Measurements from ENCODE around the gene PIP4K2B.
A peak's percentile ranks its signal among the peaks of the same experiment; 100 is the strongest.
"Not testable (repeated sequence)": the region's sequence is repeated elsewhere in the genome, so short reads cannot be mapped to it uniquely, and the experiment has no call there.

The PIP4K2B gene

DNA sequence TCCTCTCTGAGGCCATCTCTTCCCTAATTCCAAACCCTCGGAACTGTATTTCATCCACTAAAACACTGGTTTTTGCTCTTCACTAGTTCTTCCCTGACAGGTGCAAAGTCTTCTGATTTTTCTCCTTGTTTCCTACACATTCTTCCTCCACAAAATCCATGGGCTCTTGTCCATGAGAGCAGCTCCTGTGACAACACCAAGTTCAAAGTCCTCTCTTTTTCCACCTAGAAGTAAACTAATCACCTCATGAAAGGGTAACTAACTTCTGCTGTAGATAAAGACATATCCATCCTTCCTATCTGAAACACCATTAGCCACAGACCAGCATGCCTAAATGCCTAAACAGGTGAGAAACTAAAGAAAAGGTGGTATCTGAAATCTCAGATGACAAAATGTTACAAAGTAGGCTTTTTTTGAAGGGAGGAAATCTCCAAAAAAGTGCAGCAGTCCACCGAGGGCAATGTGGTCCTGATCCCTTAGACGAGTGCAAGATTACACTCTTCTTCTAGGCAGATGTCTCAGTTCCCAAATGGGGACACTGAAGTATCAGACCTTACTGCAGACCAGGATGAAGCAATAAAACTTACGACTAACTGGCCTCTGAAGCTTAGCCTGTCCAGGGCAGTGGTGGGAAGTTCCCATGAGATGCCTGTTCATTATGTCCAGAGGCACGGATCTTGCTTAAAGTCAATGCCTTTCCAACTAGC is 2.8 kb downstream of the PIP4K2B start:
- H3K4me3 ChIP-seq (ENCODE audit: low read length) = no peak overlapping the region
- H3K27me3 ChIP-seq (ENCODE audit: control insufficient read depth, insufficient read depth, low read length) = no peaks in the 10 kb centered on the region
- H3K4me1 ChIP-seq (ENCODE audit: control insufficient read depth, insufficient read depth, low read length) = peaks cover 16% of the 10 kb centered on the region
- no peaks in the 10 kb centered on the region for H3K9me3 ChIP-seq (ENCODE audit: control insufficient read depth, low read length)
- peaks cover under 1% of the 10 kb centered on the region for H3K36me3 ChIP-seq (ENCODE audit: control insufficient read depth, insufficient read depth, low read length)
- no peak overlapping the region for H3K9ac ChIP-seq (ENCODE audit: low read length)

DNA sequence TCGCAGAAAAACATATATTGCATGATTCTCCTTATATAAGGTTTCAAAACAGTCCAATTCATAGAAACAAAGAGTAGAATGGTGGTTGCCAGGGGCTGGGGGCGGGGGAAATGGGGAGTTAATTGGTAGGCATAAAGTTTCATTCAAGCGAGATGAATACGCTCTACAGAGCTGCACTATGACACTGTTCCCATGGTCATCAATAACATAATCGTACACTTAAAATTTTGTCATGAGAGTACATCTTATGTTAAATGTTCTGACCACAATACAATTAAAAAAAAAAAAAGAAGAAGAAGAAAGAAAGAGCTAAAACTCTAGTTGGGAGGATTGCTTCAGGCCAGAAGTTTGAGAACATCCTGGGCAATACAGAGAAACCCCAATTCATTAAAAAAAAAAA is 5.1 kb downstream of the PIP4K2B start:
- Histone ChIP-seq H3K9me3 (ENCODE audit: control insufficient read depth, low read length) (no peaks in the 10 kb centered on the region), H3K27me3 (ENCODE audit: control insufficient read depth, insufficient read depth, low read length) (no peaks in the 10 kb centered on the region), H3K9ac (ENCODE audit: low read length) (no peak overlapping the region), H3K4me3 (ENCODE audit: low read length) (no peak overlapping the region), H3K36me3 (ENCODE audit: control insufficient read depth, insufficient read depth, low read length) (no peaks in the 10 kb centered on the region), H3K4me1 (ENCODE audit: control insufficient read depth, insufficient read depth, low read length) (peaks cover 16% of the 10 kb centered on the region)

DNA sequence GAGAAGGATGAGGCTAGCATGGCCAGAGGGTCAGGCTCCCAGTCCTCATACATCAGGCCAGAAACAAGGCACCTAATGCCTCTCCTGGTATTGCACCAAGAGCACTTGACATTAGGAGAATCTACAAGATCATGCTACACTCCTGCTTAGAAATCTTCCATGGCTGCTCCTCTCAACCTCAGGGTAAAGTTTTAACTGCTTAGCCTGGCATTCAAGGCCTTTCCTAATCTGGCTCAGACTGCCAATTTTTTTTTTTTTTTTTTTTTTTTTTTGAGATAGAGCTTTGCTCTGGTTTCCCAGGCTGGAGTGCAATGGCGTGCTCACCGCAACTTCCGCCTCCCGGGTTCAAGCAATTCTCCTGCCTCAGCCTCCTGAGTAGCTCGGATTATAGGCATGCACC is 8.2 kb downstream of the PIP4K2B start:
- H3K4me1 ChIP-seq (ENCODE audit: control insufficient read depth, insufficient read depth, low read length) = no peaks in the 10 kb centered on the region
- no peaks in the 10 kb centered on the region for H3K36me3 ChIP-seq (ENCODE audit: control insufficient read depth, insufficient read depth, low read length)
- H3K9ac ChIP-seq (ENCODE audit: low read length) = no peak overlapping the region
- H3K27me3 ChIP-seq (ENCODE audit: control insufficient read depth, insufficient read depth, low read length) = no peaks in the 10 kb centered on the region
- H3K4me3 ChIP-seq (ENCODE audit: low read length) = no peak overlapping the region
- no peaks in the 10 kb centered on the region for H3K9me3 ChIP-seq (ENCODE audit: control insufficient read depth, low read length)

DNA sequence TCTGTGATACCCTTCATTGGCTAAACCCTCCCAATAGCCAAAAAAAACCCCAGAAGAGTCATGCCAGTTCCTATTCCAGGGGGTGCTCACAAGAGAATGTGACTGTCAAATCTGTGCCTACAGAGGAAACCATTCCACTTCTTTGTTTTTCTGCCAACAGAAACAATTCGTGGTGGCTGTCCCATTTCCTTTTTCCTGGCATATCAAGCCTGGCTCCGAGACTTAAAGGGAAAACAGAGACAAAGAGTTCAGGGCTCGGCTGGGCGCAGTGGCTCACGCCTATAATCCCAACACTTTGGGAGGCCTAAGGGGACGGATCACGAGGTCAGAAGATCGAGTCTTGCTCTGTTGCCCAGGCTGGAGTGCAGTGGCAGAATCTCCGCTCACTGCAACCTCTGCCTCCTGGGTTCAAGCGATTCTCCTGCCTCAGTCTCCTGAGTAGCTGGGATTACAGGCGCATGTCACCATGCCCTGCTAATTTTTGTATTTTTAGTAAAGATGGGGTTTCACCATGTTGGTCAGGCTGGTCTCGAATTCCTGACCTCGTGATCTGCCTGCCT is 9.1 kb downstream of the PIP4K2B start:
- H3K4me3 ChIP-seq (ENCODE audit: low read length); H3K9me3 ChIP-seq (ENCODE audit: control insufficient read depth, low read length); H3K4me1 ChIP-seq (ENCODE audit: control insufficient read depth, insufficient read depth, low read length); H3K27me3 ChIP-seq (ENCODE audit: control insufficient read depth, insufficient read depth, low read length); H3K36me3 ChIP-seq (ENCODE audit: control insufficient read depth, insufficient read depth, low read length); H3K9ac ChIP-seq (ENCODE audit: low read length): not testable (repeated sequence)

DNA sequence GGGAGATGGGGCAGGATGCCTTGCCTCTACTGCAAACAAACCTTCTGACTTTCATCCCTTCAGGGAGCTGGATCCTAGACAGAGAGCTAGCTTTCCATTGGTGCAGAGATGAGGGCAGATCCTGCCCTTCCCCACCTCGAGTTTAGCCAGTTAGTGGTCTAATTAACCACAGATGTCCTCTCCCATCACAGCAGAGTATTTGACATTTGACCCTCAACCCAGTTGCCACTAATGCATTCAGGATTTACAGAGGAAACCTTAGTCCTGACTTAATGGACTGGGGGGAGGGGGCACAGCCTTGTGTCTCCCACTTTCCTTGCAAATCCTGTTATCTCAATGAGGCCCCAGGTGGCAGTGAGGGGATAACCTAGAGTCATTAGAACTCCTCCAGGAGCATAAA is 10.2 kb downstream of the PIP4K2B start:
- H3K4me3 ChIP-seq (ENCODE audit: low read length) = no peak overlapping the region
- H3K36me3 ChIP-seq (ENCODE audit: control insufficient read depth, insufficient read depth, low read length) = peaks cover 4% of the 10 kb centered on the region
- H3K4me1 ChIP-seq (ENCODE audit: control insufficient read depth, insufficient read depth, low read length) = no peaks in the 10 kb centered on the region
- no peaks in the 10 kb centered on the region for H3K9me3 ChIP-seq (ENCODE audit: control insufficient read depth, low read length)
- no peaks in the 10 kb centered on the region for H3K27me3 ChIP-seq (ENCODE audit: control insufficient read depth, insufficient read depth, low read length)
- H3K9ac ChIP-seq (ENCODE audit: low read length) = no peak overlapping the region

DNA sequence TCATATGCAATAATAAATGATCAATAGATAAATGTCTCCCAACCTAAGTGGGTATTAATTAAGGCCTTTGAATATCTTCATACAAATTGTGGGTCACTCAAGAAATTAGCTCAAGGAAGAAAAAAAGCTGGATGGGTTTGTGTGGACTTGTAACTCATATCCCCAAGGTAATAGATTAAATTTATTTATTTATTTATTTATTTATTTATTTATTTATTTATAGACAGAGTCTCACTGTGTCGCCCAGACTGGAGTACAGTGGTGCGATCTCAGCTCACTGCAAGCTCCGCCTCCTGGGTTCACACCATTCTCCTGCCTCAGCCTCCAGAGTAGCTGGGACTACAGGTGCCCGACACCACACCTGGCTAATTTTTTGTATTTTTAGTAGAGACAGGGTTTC is 11.4 kb downstream of the PIP4K2B start:
- not testable (repeated sequence) for H3K4me1 ChIP-seq (ENCODE audit: control insufficient read depth, insufficient read depth, low read length); H3K4me3 ChIP-seq (ENCODE audit: low read length); H3K36me3 ChIP-seq (ENCODE audit: control insufficient read depth, insufficient read depth, low read length); H3K27me3 ChIP-seq (ENCODE audit: control insufficient read depth, insufficient read depth, low read length); H3K9ac ChIP-seq (ENCODE audit: low read length); H3K9me3 ChIP-seq (ENCODE audit: control insufficient read depth, low read length)

DNA sequence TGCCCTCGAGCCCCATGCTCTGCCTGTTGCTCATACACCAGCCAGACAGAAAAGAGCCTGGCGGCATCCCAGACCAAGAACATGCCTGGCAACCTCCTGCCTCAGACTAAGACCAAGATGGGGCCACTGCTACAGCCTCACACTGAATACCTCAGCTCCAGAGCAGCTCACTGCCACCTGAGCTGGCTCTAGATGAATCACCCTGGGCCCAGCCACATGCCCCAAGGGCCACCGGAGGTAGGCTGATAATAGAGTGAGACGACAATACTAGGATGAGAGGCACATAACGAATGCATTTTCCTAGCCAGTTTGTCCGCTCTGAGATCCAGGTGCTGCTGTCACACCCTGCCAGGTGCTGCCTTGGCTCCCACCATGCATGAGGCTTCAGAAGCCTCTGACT is 13.0 kb downstream of the PIP4K2B start:
- H3K9me3 ChIP-seq (ENCODE audit: control insufficient read depth, low read length) = no peaks in the 10 kb centered on the region
- no peak overlapping the region for H3K4me3 ChIP-seq (ENCODE audit: low read length)
- no peaks in the 10 kb centered on the region for H3K4me1 ChIP-seq (ENCODE audit: control insufficient read depth, insufficient read depth, low read length)
- H3K27me3 ChIP-seq (ENCODE audit: control insufficient read depth, insufficient read depth, low read length) = no peaks in the 10 kb centered on the region
- no peak overlapping the region for H3K9ac ChIP-seq (ENCODE audit: low read length)
- H3K36me3 ChIP-seq (ENCODE audit: control insufficient read depth, insufficient read depth, low read length) = peaks cover 14% of the 10 kb centered on the region

DNA sequence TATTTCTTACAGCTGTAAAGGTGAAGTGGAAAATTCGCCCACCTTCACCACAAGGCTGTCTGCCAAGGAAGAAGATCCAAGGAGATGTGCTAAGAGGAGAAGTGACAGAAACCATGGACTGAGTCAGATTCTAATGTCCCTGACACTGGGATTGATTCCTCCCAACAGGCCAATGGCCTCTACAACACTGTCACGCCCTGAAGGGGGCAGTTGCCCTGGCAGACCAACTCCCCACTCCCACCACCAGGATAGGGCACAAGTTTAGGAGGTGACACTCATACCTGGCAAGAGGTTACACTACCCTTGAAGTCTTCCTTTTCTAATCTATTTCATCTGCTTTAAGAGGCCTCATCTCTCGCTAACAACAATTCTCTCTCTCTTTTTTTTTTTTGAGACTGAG is 16.1 kb downstream of the PIP4K2B start:
- Histone ChIP-seq H3K4me3 (ENCODE audit: low read length) (no peak overlapping the region), H3K36me3 (ENCODE audit: control insufficient read depth, insufficient read depth, low read length) (peaks cover 40% of the 10 kb centered on the region), H3K27me3 (ENCODE audit: control insufficient read depth, insufficient read depth, low read length) (no peaks in the 10 kb centered on the region), H3K9ac (ENCODE audit: low read length) (no peak overlapping the region), H3K4me1 (ENCODE audit: control insufficient read depth, insufficient read depth, low read length) (no peaks in the 10 kb centered on the region), H3K9me3 (ENCODE audit: control insufficient read depth, low read length) (no peaks in the 10 kb centered on the region)

DNA sequence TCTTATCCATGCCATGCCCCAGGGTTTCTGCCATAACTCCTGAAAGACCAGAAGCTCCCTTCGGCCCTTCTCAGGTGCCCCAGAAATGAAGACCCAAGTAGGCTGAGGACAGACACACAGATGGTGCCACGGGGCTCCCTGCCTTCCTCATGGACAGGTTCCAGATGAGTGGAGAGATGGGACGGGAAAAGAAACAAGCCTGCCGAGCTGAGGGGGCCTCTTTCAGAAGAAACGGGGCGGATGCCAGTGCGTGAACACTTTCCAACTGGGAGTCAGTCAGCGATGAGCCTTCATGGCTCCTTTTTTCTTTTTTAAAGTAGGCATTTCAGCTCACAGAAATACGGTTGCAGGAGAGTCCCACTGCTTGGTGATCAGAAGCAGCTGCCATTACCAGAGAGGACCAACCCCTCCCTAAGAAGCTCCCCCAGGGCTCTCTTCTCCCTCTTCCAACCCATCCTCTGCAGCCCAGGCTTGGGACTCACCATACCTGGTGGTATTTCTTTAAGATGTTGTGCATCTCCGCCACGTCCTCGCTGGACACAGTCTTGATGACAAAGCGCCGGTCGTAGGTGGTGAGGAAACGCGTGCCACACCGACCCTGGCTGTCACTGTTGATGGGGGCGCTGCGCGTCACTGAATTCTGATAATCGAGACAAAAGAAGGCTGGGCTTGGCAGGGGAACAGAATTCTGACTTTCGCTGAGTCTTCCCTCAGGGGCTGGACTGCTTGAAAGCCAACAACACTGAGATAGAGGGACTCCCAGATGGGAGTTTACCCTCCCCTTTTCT is 19.2 kb downstream of the PIP4K2B start:
- Histone ChIP-seq H3K36me3 (ENCODE audit: control insufficient read depth, insufficient read depth, low read length) (peaks cover 36% of the 10 kb centered on the region), H3K4me1 (ENCODE audit: control insufficient read depth, insufficient read depth, low read length) (no peaks in the 10 kb centered on the region), H3K9ac (ENCODE audit: low read length) (no peak overlapping the region), H3K4me3 (ENCODE audit: low read length) (no peak overlapping the region), H3K9me3 (ENCODE audit: control insufficient read depth, low read length) (no peaks in the 10 kb centered on the region), H3K27me3 (ENCODE audit: control insufficient read depth, insufficient read depth, low read length) (no peaks in the 10 kb centered on the region)

DNA sequence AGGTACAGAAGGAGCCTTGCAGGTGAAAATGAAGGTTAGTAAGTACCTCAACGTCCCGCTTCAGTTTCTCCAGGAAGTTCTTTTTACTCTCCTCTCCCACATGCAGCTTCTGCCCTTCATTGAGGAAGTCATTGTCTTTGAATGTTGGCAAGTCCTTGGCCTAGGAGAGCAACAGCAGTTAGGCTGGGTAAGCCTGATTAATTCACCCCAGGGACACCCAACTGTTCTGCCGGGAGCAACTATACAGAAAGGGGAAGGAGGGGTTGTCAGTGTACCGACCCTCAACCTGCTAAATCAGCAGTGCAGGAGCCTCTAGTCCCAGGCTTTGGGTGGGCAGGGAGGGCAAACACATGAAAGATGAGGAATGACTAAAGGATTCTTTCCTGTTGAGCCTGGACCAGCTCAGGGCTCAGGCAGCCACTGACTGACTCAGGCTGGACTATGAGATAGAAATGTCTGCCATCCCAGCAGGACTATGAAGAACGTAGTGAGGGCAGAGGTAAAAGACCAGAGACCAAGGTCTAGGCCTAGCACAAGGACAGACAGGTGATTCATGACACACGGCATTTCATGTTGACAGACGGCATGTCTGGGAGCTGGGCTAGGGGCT is 21.6 kb downstream of the PIP4K2B start:
- no peak overlapping the region for H3K4me3 ChIP-seq (ENCODE audit: low read length)
- peaks cover 33% of the 10 kb centered on the region for H3K36me3 ChIP-seq (ENCODE audit: control insufficient read depth, insufficient read depth, low read length)
- no peaks in the 10 kb centered on the region for H3K9me3 ChIP-seq (ENCODE audit: control insufficient read depth, low read length)

DNA sequence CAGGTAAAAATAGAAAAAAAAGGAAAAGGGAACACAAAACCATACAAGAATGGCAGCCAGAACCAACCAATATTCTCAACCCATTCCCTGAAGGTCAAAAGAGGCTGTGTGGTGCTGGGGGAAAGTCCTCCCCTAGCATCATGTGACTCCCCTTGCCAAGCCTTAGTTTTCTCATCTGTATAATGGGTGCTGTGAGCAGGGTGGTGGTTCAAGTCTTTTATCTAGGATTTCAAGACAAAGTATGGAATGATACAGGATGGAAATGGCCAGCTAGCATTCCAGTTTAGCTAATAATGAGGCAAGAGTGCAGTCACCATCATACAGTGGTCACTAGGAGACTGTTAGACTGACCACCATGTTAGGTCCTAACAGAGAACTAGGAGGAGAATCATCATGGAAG is 26.1 kb downstream of the PIP4K2B start:
- H3K36me3 ChIP-seq (ENCODE audit: control insufficient read depth, insufficient read depth, low read length) = peaks cover 7% of the 10 kb centered on the region
- no peak overlapping the region for H3K9ac ChIP-seq (ENCODE audit: low read length)
- no peaks in the 10 kb centered on the region for H3K9me3 ChIP-seq (ENCODE audit: control insufficient read depth, low read length)
- H3K27me3 ChIP-seq (ENCODE audit: control insufficient read depth, insufficient read depth, low read length) = no peaks in the 10 kb centered on the region
- H3K4me3 ChIP-seq (ENCODE audit: low read length) = no peak overlapping the region
- H3K4me1 ChIP-seq (ENCODE audit: control insufficient read depth, insufficient read depth, low read length) = no peaks in the 10 kb centered on the region

More for the DNA sequence above, 21.6 kb downstream of the PIP4K2B start:
- H3K27me3 ChIP-seq (ENCODE audit: control insufficient read depth, insufficient read depth, low read length) = no peaks in the 10 kb centered on the region
- no peak overlapping the region for H3K9ac ChIP-seq (ENCODE audit: low read length)
- H3K4me1 ChIP-seq (ENCODE audit: control insufficient read depth, insufficient read depth, low read length) = no peaks in the 10 kb centered on the region

DNA sequence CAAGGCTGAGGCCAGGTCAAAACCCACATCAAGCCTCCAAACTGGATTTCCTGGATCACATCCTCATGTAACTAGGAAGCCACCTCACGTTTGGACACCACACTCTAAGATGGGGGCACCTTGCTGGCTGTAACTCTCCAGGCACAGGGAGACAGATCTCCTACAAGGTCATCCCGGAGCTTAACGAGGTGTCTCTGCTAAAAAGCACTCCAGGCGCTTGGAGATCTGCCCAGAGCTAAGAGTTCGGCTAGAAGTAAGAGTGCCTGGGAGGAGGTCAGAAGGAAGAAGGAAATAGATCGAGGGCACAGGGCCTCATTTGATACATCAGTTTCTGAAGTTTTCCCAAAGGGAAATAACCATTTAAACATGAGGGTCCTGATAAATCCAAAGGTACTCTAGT is 30.9 kb downstream of the PIP4K2B start:
- no peaks in the 10 kb centered on the region for H3K27me3 ChIP-seq (ENCODE audit: control insufficient read depth, insufficient read depth, low read length)
- H3K4me3 ChIP-seq (ENCODE audit: low read length) = no peak overlapping the region
- H3K9ac ChIP-seq (ENCODE audit: low read length) = peak overlapping the region; percentile 14
- no peaks in the 10 kb centered on the region for H3K4me1 ChIP-seq (ENCODE audit: control insufficient read depth, insufficient read depth, low read length)
- H3K9me3 ChIP-seq (ENCODE audit: control insufficient read depth, low read length) = no peaks in the 10 kb centered on the region
- peaks cover 7% of the 10 kb centered on the region for H3K36me3 ChIP-seq (ENCODE audit: control insufficient read depth, insufficient read depth, low read length)
